T1000 (cell line): ENCODE results near the gene RASL11B.

Experiments
- DNase-seq: peaks from one replicate; lab custom pipeline; 2025; ENCODE audit warnings: mixed read lengths; lab: John Stamatoyannopoulos, UW

Gene RASL11B

GRCh38 chr4:52843351-52843750, 18.8 kb upstream of the RASL11B start:
- no peak for DNase-seq

DNA sequence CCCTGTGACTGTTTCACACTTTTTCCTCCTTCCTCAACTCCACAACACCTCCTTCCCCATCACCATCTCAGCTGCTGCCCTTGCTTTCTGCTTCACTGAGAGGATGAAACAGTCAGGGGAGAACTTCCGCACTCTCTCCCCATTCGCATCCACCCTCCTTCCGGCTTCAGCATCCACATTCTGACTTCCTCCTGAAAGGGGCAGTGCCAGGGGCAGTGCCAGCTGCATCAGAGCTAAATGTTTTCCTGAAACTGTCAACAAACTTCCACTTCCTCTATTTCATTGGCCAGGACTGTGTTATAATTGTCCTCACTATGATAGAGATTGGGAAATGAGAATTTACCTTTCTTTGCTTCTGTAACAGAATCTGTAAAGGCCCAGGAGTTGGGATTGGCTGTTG, 18.2 kb upstream of the RASL11B start:
- DNase-seq: no peak

GRCh38 chr4:52844596-52844995, 17.5 kb upstream of the RASL11B start:
- DNase-seq: no peak

DNA sequence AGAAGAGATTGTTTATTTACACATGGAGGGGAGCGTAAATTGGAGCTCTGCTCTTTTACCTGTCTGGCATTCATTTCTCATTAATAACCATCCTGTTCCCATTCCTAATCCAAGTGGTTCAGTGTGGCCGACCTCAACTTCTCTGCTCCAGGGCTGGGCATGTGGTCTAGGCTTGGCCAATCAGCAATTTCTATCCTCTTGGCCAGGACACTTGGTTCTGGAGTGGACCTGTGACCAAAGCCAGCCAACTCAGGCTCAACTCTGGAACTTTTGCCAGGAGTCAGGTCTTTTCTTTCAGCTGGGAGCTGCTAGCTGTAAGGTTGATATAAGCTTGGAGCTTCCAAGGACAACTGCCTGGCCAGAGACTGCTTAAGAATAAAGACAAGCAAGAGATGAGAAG, 15.6 kb upstream of the RASL11B start:
- no peak for DNase-seq

GRCh38 chr4:52848254-52848653, 13.9 kb upstream of the RASL11B start:
- no peak for DNase-seq

- DNase-seq: no peak
These were observed 11.6 kb upstream of the RASL11B start for GRCh38 chr4:52850406-52851124.

DNA sequence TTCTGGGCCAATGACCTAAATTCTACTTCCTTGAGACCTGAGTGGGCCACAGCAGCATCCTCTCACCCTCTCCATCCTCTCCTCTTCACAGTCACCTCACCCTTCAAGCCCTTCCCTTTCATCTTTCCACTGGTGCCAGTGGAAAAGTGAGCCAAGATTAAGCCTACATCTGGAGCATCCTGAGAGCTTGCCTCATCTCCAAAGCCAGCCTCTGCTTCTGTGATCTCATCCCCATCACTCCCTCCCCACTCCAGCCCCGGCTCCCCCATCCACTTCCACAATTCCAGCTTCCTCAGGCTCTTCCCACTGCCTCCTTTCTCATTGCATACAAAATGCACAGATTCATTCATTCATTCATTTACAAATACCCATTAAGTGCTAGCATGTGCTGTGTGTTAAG, 10.1 kb upstream of the RASL11B start:
- no peak for DNase-seq

DNA sequence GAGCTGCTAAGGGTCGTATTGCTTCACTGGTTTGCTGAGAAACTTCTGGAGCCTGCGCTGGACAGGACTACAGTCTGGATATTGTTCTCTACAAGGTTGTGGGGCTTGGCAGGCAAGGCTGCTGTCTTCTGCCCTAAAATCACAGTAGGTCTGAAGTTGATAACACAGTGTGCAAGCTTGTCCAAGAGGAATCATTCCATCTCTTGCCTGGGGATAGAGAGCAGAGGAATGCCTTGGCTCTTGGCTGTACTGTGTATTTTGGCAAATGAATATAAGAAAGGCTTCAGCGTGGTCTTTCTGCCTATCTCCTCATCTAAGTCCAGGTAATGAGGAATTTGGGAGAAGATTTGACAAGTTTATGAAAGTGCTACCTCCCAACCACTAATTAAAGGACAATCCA, 9.4 kb upstream of the RASL11B start:
- DNase-seq: no peak

DNA sequence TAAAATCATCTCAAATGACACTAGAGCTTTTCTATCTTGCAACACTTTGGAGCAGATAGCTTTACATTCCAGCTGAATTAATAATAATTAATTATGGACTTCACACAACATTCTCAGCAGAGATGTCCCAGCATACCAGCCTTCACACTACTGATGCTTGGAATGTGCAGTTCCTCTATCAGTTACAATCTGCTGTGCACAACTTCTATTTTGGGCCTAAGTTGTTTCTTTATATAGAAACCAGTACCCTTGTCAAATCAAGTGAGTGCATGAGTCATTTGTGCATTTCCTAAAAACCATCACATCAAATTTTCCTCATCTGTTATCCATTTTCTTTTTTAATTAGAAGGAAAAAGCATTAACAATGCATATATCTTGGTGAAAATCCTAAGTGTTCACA, 8.8 kb upstream of the RASL11B start:
- no peak for DNase-seq

DNA sequence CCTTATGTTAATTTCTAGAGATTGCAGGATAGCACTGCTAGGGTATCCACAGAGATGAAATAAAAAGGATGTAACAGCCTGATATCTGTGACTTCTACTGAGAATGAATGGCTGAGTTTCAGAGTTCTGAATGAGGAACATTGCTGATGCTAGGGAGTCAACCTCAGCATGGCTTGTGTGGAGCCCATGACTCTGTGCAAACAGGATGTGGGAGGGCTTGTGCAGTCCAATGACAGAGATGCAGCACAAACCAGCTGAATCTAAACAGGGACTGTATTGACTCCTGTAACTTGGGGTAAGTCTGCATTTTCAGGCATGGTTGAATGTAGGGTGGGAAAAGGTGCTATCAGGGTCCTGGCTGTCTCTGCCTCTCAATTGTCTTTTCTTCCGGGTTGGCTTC, 5.3 kb upstream of the RASL11B start:
- DNase-seq: no peak

DNA sequence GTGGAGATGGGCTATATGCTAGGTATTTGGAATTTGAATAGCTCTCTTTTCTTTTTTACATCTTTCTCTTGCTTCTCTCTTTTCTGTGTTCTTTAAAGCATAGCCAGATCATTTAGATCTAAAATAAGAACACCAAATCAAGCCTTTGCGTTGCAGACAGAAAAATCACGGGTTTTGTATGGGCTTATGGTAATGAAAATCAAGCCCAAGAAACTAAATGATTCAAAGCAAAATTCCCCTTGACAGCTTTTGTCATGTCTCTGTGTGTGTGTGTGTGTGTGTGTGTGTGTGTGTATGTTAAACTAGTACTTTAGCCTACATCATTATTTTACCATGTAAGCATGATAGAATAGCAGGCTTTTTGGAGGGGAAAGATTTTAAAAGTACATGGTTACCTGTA, 1.8 kb upstream of the RASL11B start:
- DNase-seq: no peak

GRCh38 chr4:52861171-52861823, 820 bp upstream of the RASL11B start:
- DNase-seq: no peak

- no peak for DNase-seq
These were observed 583 bp downstream of the RASL11B start for GRCh38 chr4:52862639-52863161.

GRCh38 chr4:52863324-52863723, 1.2 kb downstream of the RASL11B start:
- DNase-seq: no peak

GRCh38 chr4:52864793-52865192, 2.7 kb downstream of the RASL11B start:
- DNase-seq: no peak

DNA sequence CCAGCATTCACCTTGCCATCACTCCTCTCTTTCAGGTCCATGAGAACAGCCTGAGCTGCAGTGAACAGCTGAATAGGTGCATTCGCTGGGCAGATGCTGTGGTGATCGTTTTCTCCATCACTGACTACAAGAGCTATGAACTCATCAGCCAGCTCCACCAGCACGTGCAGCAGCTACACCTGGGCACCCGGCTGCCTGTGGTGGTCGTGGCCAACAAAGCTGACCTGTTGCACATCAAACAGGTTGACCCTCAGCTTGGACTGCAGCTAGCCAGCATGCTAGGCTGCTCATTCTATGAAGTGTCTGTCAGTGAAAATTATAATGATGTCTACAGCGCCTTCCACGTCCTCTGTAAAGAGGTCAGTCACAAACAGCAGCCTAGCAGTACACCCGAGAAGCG, 3.2 kb downstream of the RASL11B start:
- DNase-seq: no peak

GRCh38 chr4:52866734-52867133, 4.6 kb downstream of the RASL11B start:
- DNase-seq: no peak

DNA sequence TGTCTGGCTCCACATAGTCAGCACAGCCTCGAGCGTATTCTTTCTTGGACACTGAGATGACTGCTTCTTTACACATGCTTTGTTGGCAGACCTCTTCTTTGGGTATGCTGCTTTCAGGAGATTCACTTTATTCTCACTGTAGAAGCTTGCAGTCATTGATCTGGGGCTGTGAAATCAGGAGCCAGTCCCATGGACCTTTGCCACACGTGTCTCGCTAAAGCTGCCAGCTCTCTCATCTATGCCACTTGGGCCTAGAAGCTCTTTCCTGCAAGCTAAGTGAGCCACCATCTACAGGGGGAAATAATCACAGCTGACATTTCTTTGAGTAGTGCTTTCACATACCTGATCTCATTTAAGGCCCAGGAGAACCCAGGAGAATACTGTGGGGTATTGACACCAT, 5.0 kb downstream of the RASL11B start:
- DNase-seq: no peak

- DNase-seq: no peak
These were observed 6.0 kb downstream of the RASL11B start for GRCh38 chr4:52868133-52868532.

DNA sequence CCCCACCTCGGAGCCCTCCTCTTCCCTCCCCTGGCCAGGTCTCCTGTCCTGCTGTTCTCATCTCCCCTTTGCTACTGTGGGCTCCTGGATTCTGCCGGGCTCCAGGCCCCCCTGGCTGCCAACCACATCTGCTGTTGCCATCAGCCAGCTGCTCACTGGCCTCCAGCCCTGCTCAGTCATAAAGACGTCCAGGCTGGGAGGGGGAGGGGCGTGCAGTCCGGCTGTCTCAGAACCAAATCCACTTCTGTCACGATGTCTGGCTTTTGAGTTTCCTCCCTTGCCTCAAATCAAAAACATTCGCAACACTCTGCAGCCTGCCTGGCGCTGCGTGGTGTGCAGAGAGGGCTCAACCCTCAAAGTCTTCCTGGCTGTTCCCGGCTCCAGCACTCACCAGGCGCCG, 7.1 kb downstream of the RASL11B start:
- no peak for DNase-seq

DNA sequence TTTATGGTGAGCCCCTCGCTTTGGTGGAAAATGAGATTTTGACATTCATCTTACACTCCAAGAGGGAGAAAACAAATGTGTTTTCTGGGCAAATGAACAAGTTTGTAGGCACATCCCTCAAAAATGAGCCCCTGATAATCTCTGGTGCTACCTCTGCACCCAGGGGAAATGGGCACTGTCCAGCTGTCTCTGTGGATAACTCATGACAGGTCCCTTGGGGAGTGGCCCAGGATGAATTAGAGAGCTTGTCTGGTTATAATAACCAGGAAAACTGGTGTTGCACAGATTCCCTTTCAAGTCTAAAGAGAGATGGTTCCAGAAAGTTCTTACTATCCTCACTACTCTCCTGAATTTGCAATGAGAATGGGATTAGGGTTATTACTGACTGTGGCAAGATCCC, 7.5 kb downstream of the RASL11B start:
- DNase-seq: no peak

DNA sequence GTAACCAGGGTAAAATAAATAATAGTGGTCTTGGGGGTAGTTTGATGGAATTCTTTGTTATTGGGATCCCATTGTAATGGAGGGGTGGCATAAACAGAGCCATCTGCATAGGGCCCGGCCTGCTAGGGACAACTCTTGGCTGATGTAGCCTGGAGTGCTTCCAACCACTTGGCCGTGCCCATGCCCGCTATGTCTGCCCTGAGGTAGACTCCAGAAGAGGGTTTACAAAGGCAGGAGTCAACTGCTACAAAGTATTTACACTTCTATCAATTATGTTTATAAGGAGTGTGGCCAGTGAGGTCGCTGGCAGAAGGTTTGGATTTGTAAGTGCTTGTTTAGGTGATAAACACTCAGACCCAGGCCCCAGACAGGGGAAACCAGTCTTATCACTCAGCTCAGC, 8.1 kb downstream of the RASL11B start:
- no peak for DNase-seq

DNA sequence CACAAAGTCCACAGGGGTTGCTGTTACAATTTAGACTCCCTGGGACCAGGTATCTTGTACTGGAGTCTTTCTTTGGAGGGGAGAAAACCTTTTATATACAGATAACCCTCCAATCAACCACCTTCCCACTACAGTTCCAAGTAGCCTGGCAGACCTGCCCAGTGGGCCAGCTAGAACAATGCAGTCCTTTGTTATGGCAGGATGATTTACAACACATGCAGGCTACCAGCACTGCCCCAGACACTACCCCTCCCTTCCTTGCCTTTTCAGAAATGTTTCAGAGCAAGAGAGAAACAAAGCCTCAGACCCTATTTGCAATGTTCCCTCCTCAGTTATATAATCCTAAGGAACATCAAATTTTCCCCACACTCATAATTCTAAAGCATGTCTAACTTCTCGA, 11.1 kb downstream of the RASL11B start:
- no peak for DNase-seq

- no peak for DNase-seq
These were observed 11.8 kb downstream of the RASL11B start for GRCh38 chr4:52873861-52874343.
